Activated CD4-positive, alpha-beta T cell treated with anti-CD3 and anti-CD28 coated beads, Interleukin-2, Interleukin-4, amounts not matched to agents 100 ng/mL and 50 ng/mL, durations not matched to agents 16 hours and 8 hours (primary cell): ENCODE data around the gene CSRNP2.
A peak's percentile ranks its signal among the peaks of the same experiment; 100 is the strongest.

Source experiments
- DNase-seq: peaks from one replicate; pipeline ENCODE4 v3.0.0-alpha.2; 2020; ENCODE audit warnings: low spot score

Gene CSRNP2

DNA sequence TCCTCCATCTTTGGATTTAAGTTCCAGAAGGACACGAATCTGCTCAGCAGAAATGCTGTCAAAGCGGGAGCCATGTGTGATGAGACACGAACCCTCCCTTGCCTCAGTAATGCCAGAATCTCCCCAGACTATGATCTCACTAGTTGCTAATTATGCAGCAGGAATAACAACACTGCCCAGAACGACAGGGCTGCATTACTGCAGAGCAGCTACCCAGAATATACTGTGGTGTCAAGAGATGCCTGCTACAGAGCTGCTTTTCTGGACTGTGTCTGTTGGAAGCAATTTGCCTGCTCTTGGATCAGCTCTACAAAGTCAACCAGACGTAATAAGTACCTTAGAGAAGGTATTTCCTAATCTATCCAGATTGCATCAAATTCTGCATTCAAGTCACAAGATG lies 5.5 kb downstream of the CSRNP2 start:
- DNase-seq = no peak

DNA sequence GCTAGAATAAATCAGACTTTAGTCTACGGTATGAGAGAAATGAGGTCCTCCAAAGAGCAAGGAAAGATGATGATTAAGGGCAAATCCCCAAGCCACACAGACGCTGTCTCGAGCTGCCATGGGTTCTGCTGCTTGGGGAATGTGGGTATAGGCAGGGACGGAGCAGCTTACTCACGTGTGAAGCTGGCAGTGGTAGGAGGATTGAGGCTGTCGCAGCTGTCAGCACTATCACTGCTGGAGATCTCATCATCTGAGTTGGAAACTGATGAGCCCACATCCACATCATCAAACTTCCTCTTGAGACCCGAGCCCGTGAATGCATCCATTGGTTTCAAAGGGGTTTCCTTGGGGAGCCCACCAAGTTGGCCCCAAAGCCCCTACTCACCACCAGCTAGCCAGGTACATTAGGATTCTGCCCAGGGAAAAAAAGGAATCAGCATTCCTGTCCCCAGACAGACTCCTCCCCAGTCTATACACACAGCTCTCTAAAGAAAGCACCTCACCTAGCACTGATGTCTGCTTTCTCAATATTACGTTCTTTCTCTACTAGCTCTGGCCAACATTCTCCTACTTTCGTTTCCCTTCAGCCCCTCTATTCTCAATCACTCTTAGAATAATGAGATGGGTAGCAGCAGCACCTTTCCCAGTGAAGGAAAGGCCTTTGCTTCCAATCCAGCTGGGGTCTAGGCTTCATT lies 7.0 kb downstream of the CSRNP2 start:
- DNase-seq = no peak

DNA sequence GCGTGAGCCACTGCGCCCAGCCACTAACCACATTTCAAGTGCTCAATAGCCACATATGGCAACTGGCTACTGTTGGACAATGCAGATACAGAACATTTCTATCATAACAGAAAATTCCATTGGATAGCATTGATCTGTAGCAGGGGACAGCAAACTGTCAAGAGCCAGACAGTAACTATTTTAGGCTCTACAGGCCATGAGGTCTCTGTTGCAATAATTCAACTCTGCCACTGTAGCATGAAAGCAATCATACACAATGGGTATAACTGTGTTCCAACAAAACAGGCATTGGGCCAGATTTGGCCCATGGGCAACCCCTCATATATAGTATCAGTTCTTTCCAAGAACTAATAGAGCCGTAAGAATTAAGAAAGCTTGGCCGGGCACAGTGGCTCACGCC lies 8.0 kb downstream of the CSRNP2 start:
- no peak for DNase-seq

DNA sequence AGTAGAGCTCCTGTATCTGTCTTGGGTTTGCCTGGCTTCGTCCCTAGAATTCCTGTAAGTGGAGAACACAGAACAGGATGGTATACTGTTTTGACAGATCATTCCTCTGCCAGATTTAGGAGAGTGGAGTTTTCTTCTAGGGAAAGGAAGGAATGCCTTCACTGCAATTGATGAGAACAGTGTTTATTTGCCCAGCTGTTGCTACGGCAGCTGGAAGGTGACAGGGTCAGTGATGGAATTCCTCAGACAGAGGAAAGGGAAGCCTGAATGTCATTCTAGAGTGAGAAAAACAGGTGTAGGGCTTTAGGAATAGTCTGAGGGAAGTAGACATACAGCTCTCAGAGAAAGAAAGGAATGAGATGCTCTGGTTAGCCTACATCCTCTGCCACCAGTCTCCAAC lies 11.7 kb downstream of the CSRNP2 start:
- DNase-seq = no peak

DNA sequence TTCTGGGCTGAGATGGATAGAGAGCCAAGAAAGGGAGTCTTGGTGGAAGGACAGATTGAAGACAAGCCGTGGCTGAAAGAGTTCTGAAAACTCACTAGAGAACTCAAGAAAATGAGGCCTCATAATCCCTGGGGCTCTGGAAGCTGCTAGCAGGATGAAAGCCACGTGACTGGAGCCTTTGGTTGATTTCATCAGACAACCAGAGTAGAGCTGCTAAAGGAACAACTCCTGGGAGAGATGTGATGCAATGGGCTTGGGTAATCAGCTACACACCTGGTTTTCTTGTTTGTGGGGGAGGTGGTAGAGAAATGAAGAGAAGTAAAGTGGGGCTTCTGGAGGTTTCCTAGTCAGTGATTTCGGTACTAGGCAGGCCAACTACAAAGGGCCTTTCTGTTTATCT lies 13.4 kb downstream of the CSRNP2 start:
- no peak for DNase-seq

DNA sequence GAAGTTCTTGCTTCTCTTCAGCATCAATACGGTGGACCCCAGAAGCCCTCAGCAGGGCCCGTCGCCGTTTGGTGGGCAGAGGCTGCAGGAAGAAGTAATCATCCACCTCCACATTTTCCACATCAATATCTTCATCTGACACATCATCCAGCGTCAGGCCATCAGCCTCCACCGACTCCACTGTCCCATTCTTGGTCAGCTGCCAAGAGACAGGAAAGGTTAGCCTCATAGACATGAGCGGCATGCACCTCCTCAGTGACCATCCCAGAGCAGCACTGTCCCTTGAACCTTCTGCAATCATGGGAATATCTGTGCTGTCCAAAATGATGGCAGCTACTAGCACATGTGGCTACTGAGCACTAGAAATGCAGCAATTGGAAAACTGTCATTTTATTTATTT lies 15.6 kb downstream of the CSRNP2 start:
- no peak for DNase-seq

DNA sequence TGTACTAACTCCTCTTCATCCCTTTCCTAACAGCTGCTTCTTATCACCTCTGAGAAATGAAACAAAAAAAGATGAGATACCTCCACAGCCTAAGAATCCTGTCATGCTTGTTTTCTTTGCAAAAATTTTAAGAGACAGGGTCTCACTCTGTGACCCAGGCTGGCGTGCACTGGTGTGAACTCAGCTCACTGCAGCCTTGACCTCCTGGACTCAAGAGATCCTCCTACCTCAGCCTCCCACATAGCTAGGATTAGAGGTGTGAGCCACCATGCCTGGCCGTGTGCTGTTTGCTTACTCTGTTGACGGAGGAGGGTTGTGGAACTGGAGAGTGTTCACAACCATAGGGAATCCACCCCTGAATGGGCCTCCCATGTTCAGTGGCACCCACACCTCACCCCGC lies 16.2 kb downstream of the CSRNP2 start:
- DNase-seq = no peak

DNA sequence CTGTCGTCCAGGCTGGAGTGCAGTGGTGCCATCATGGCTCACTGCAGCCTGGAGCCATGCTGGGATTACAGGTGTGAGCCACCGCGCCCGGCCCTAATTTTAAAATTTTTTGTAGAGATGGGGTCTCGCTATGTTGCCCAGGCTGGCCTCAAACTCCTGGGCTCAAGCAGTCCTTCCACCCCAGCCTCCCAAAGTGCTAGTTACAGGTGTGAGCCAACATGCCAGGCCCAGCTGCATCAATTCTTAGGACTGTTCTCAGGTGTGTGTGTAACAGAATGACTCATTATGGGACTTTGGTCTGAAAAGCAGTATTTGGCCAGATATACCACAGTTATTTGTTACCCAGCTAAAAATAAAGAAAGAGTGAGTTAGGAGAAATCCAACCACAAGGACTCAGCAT lies 17.9 kb downstream of the CSRNP2 start:
- DNase-seq = no peak

DNA sequence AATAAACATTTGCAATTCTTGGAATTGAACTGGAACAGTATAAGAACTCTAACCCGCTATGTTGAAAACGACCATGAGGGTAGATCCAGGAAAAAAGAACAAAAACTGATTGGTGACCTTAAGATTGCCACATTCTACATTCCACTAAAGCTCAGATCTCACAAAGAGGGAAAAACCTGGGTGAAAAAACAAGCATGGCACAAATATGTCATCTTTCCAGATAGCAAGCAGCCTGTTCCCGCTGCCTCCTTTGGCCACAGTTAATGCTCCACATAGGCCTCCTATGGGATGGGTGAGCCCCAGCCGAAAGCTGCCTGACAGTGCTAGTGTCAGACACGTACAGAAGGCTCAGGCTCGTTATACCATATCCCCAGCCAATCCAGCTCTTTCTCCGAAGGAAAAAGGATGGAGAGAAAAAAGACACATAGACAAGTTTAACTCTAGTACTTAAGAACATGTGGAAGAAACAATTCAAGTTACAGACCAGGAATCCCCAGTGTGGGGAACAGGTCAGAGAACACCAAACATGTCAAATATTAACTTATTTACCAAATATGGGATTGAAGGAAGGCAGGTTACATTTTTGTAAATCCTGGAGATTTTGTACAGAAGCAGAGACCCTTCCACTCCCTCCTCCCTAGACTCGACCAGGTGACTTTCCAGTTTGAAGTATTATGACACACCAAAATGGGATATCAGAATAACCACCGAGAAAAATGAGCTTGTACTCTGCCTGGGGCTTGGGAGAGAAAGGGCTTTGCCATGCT lies 20.6 kb downstream of the CSRNP2 start:
- no peak for DNase-seq

DNA sequence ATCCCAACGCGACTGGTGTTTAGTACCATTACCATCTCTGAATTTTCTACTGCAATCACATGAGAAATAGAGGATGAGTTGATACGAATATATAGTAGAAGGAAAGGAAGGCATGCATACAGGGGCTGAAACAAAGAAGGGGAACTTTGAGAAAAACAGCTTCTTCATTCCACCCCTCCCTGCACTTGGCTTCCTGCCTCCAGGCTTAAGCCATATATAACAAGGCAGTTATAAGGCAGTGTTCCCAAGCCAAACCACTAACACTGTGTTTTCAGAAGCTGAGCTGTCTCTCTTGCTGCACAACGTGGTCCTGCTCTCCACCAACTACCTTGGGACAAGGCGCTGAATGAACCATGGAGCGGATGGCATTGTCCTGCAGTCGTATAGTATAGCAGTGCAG lies 24.3 kb downstream of the CSRNP2 start:
- DNase-seq = no peak

DNA sequence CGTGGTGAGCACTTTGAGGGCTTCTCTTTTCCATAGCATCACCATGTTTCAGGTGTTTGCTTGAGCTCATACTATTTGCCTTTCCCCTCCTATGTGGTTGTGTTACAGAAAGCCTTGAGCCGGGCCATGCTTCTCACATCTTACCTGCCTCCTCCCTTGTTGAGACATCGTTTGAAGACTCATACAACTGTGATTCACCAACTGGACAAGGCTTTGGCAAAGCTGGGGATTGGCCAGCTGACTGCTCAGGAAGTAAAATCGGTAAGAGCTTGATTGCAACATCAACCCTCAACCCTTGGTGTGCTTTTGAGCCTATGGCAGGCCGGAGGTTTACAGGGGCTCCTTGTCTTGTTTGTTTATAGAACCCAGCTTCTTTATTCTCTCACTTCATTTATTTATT lies 27.2 kb downstream of the CSRNP2 start:
- no peak for DNase-seq

DNA sequence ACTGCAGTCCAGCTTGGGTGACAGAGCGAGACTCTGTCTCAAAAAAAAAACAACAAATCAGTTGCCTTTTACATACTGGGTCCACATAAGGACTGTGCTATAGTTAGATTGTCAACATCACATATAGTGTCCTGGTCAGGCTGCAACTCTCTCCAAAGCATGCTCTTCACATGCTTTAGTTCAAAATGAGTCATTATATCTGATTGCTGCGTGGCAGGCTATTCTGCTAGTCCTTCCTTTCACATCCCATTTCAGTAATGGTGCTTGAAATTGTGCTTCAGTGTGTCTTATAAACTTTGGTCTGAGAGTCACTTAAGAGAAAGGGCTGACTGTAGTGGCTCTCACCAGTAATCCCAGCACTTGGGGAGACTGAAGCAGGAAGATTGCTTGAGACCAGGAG lies 28.3 kb downstream of the CSRNP2 start:
- DNase-seq = no peak

DNA sequence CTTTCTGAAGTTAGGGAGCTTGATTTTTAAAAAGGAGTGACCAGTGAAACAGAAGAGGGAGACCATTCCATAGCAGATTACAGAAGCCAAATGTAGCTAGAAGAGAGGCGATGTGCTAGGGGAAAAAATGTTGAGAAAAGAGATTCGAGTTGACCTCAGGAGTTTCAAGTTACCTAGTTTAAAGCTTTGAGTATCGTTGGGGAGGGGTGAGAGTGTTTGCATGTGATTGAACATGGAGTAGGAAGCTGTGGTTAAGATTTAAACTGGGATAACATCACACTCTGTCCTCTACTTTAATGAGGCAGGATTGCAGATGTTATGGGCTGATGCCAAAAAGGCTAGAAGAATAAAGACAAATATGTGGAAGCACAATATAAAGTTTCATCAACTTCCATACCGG lies 31.6 kb downstream of the CSRNP2 start:
- no peak for DNase-seq

DNA sequence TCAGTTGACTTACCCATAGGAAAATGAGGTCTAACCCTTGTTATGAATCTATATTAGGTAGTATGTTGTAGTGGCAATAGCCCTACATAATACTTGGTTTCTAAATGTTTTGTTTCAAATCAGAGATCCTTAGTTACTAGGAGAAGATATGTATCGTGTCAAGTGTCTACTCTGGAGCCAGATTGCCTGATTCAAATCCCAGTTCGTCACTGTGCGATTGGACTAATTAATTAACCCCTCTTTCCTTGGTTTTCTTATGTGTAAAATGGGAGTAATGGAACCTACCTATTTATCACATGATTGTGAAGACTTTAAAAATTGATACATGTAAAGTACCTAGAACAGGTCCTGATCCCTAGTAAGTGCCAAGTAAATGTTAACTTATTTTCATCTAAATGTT lies 33.9 kb downstream of the CSRNP2 start:
- DNase-seq = no peak

DNA sequence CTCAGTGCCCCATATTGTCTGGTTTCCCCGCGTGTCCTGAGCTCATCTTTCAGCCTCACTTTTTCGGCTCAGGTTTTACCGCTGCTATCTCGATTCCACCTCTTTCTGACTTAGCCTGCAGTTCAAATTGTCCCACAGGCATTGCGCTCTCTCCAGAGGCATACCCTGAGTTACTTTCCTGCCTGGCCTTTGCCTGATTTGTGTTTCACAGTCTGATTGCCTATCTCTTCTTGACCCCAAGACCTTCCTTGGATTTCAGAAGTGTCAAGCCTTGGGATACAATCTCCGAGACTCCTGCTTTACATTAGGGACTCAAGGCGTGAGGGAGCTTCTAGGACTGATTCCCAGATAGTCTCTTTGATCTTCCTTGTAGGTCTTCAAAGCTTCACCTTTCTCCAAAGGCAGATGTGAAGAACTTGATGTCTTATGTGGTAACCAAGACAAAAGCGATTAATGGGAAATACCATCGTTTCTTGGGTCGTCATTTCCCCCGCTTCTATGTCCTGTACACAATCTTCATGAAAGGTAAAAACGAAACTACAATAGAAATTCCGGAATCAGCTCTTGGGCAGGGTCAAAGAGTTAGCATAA lies 34.6 kb downstream of the CSRNP2 start:
- no peak for DNase-seq

DNA sequence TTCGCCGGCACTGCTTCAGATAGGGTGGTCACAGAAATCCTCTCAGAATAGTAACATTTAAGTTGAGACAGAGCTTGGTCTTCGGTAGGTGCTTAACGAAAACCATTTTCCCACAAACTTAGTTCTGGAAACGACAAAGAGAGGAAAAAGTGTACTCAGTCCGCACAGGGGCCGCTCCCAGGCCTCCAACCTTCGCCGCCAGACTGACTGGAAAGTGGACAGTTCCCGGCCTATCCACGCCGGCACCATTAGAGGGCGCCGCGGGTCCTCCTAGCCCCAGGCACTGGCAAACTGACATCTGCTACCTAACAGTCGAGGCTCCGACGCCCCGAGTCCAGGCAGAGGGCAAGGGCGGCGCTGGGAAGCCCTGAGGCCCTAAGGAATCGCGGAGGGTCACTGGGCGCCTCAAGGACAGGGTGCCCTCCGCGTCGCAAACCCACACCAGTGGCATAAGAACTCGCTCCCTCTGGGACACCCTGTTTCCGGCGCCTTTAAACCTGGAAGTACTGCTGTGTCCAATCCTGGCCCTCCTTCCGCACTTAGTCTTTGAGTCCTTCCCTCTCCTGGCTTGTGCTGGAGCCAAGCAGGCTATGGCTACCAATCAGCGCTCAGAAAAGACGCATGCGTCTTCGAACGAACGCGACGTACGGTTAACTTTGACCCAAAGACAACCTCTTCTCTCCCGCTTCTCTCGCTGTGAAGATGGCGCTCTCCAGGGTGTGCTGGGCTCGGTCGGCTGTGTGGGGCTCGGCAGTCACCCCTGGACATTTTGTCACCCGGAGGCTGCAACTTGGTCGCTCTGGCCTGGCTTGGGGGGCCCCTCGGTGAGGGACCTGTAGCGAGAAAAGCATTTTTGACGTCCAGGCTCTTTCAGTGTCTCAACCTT lies 35.5 kb downstream of the CSRNP2 start, which contains the start of gene LETMD1:
LETMD1 (plus strand) TSS at position 673 of the 886 bp plus-strand sequence; CDS start at position 703, 30 bp downstream.
- DNase-seq = peak; percentile 97

DNA sequence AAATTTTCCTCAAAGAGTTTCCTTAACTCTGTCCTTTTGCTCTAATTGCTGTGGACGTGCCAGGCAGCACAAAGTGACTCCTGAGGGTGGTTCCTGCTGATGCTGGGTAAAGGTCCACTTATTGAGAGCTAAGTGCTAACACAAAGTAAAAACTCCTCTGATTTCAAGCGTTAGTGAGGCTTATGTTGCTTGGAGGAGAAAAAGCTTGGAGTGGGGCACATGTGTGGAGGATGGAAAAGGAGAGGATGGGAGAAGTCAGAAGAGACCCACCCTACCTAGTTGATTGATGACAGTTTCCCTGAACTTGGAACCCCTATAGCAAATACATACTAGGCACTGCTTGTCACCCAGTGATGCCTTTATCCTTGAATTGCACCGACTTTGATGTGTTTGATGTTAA lies 47.1 kb downstream of the CSRNP2 start:
- no peak for DNase-seq

DNA sequence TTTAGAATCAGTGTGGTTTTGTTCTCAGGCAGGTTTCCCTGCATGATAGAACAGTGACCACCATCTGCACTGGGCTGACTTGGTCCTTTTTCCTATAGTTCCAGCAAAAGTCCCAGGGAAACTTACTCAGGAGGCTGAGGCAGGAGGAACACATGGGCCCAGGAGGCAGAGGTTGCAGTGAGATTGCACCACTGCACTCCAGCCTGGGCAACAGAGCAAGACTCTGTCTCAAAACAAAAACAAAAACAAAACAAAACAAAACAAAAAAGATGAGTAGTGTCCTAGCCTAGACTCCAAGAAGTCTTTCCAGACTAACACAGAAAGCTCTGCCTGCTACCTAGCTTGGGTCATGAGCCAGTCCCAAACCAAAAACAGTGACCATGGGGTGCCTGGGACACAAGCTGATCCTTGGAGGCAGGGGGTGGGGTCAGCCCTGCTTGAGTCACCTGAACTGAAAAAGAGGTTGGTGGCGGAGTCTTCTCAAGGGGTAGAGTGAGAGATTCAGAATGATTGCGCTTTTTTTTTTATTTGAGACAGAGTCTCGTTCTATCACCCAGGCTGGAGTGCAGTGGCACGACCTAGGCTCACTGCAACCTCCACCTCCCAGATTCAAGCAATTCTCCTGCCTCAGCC lies 49.8 kb downstream of the CSRNP2 start:
- DNase-seq = no peak

DNA sequence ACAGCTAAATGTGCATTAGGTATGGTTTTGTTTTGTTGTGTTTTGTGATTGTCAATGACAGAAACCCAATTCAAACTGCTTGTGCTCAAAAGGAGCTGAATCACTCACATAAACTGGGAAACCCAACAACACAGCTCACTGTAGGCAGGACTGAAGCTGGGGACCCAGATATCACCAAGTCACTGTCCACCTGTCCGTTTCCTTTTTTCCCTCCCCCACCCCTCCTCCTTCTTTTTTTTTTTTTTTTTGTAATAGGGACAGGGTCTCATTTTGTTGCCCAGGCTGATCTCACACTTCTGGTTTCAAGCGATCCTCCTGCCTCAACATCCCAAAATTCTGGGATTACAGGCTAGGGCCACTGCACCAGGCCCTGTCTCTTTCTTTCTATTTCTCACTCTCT lies 50.3 kb downstream of the CSRNP2 start:
- no peak for DNase-seq

DNA sequence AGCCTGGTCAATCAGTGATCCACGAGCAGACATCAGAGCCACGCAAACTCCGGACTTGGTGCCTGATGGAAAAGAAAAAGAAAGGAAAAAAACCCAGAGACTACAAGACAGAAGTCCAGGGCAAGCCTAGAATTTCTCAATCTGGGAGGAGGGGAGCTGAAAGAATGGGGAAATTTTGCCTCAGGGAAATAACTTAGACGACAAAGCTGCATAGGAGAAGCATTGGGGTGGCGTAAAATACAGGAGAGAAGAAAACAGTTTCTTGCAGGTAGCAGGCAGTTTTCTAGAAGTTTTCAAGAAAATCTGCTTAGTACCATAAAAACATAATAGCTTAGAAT lies 54.6 kb downstream of the CSRNP2 start:
- no peak for DNase-seq

DNA sequence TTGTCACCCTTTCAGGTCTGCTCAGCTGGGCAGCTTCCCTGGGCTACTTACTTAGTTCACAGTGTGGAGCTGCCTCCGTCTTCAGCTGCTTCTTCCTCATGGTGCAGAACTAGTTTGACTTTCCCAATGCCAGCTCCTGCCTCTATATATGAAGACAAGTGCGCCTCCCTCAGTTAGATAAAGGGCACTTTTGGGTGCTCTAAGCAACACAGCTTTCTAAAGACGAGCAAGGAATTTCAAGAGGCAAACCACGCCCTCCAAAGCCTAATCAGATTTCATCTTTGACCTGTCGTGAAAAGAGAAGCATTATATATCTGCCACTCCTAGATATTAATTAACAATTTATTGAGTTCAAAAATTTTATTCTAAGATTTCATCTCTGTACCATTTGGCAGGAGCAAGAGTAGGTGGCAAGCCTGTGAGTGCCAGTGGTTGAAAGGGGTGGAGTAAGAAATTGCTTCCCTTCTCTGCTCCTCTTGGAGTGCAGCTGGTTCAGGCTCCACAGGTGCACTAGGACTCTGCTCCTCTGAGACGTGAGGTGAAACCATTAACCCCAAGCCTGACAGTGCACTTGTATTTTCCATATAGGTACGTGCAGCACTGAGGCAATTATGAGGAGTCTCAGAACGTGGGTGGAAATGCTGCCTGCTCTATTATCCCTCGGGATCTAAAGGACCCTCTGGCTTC lies 55.1 kb downstream of the CSRNP2 start:
- peak; percentile 49 for DNase-seq
